ENCODE data around the gene C9orf153.
"Not testable (repeated sequence)": the region's sequence is repeated elsewhere in the genome, so short reads cannot be mapped to it uniquely, and the experiment has no call there.

C9orf153 gene

GRCh38 chr9:86202338-86202882 is 57.0 kb downstream of the C9orf153 start:
- DNase-seq (ENCODE audit: extremely low read depth, low read depth), result peak; percentile 16
- TF ChIP-seq CTCF (IDR thresholded peaks at IDR 0.05; ENCODE audit: low read depth, low read length, missing control alignments), result peak; percentile 78
- H3K4me3 ChIP-seq (replicated peaks; ENCODE audit: low read depth, low read length), result no peak overlapping the region

- H3K4me3 ChIP-seq (replicated peaks; ENCODE audit: low read depth, low read length), result no peak overlapping the region
- DNase-seq (ENCODE audit: extremely low read depth, low read depth), result no peak
- TF ChIP-seq CTCF (IDR thresholded peaks at IDR 0.05; ENCODE audit: low read depth, low read length, missing control alignments), result no peak
Observed at GRCh38 chr9:86201474-86202337, 57.8 kb downstream of the C9orf153 start.

GRCh38 chr9:86200599-86201162 is 58.8 kb downstream of the C9orf153 start:
- no peak for TF ChIP-seq CTCF (IDR thresholded peaks at IDR 0.05; ENCODE audit: low read depth, low read length, missing control alignments)
- H3K4me3 ChIP-seq (replicated peaks; ENCODE audit: low read depth, low read length), result no peak overlapping the region
- DNase-seq (ENCODE audit: extremely low read depth, low read depth), result no peak

- TF ChIP-seq CTCF (IDR thresholded peaks at IDR 0.05; ENCODE audit: low read depth, low read length, missing control alignments), result no peak
- H3K4me3 ChIP-seq (replicated peaks; ENCODE audit: low read depth, low read length), result no peak overlapping the region
- DNase-seq (ENCODE audit: extremely low read depth, low read depth), result no peak
Observed at GRCh38 chr9:86193088-86193487, 66.4 kb downstream of the C9orf153 start.

GRCh38 chr9:86190700-86191099 is 68.8 kb downstream of the C9orf153 start:
- DNase-seq (ENCODE audit: extremely low read depth, low read depth), result not testable (repeated sequence)

GRCh38 chr9:86187121-86187520 is 72.3 kb downstream of the C9orf153 start:
- TF ChIP-seq CTCF (IDR thresholded peaks at IDR 0.05; ENCODE audit: low read depth, low read length, missing control alignments), result no peak
- no peak overlapping the region for H3K4me3 ChIP-seq (replicated peaks; ENCODE audit: low read depth, low read length)
- no peak for DNase-seq (ENCODE audit: extremely low read depth, low read depth)

More at GRCh38 chr9:86190700-86191099, 68.8 kb downstream of the C9orf153 start:
- not testable (repeated sequence) for H3K4me3 ChIP-seq (replicated peaks; ENCODE audit: low read depth, low read length)

GRCh38 chr9:86186696-86187095 is 72.8 kb downstream of the C9orf153 start:
- no peak overlapping the region for H3K4me3 ChIP-seq (replicated peaks; ENCODE audit: low read depth, low read length)
- no peak for TF ChIP-seq CTCF (IDR thresholded peaks at IDR 0.05; ENCODE audit: low read depth, low read length, missing control alignments)

More at GRCh38 chr9:86186696-86187095, 72.8 kb downstream of the C9orf153 start:
- DNase-seq (ENCODE audit: extremely low read depth, low read depth), result no peak

Measured in HFF-Myc (cell line).